Astrocyte of the cerebellum (primary cell): ENCODE measurements around the gene SPON1.

ENCODE experiments used
- DNase-seq: peaks from one replicate; pipeline ENCODE4 v3.0.0-alpha.2; 2011; ENCODE audit warnings: low read depth
- H3K4me3 ChIP-seq: 2 replicates; pipeline ENCODE4 v1.5.1; 2011; ENCODE audit warnings: mild to moderate bottlenecking, low read depth, low read length, moderate library complexity
- CTCF ChIP-seq: IDR thresholded peaks from 2 replicates; pipeline ENCODE4 v1.5.1; 2012; ENCODE audit warnings: low read length, low read depth, moderate library complexity, mild to moderate bottlenecking; ENCODE audit errors: missing control alignments
- in situ Hi-C: cut with HindIII; loops from 2 replicates; pipeline ENCODE4 v1.10.0; 2017; ENCODE audit warnings: low sequenced_read_pairs

Gene SPON1

DNA sequence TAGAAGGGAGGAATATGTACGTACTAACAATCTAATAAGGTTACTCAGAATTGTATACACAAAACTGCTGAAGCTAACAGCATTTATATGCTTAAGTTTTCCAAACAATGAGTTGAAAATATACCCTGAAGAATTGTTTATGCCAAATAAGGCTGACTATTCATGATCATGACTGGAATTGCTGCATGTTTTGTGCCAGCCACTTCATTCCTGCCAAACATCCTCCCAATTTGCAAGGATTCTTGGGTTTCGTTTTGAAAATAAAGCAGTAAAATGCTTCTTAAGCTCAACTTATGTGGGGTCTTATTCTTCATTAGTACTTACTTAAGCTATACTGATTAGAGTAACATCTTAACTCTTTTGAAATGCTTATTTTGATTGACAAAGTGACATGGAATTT lies 149.0 kb downstream of the SPON1 start:
- in situ Hi-C loops = no loop called here
- H3K4me3 ChIP-seq = no peak overlapping the region

DNA sequence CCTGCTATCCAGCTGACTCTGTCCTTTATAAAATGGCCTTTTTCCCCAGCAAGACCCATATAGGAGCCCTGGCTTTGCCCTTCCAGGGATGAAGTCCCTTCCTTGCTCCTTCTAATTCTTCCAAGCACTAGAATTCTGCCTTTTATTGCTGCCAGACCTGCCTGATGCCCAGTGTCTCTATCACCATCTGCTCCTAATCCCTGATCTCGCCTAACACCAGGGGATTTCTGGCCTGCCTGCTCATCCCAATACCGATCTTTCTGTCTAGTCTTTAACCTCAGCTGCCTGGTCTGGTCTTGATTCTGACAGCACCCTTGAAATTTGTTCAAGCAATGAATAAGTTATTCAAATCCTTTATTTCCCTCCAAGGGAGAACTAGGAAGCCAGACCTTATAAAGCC lies 150.2 kb downstream of the SPON1 start:
- no peak for DNase-seq
- no peak overlapping the region for H3K4me3 ChIP-seq
- in situ Hi-C loops = no loop called here
- no peak for TF ChIP-seq CTCF

More for the DNA sequence above, 149.0 kb downstream of the SPON1 start:
- no peak for TF ChIP-seq CTCF
- DNase-seq = no peak

- DNase-seq = no peak
- no peak for TF ChIP-seq CTCF
- in situ Hi-C loops = no loop called here
- H3K4me3 ChIP-seq = no peak overlapping the region
Observed at GRCh38 chr11:14114269-14114668, 151.7 kb downstream of the SPON1 start.

- no peak overlapping the region for H3K4me3 ChIP-seq
- TF ChIP-seq CTCF = no peak
- in situ Hi-C loops = no loop called here
- no peak for DNase-seq
Observed at GRCh38 chr11:14114786-14115185, 152.3 kb downstream of the SPON1 start.

- no peak for DNase-seq
- H3K4me3 ChIP-seq = no peak overlapping the region
- in situ Hi-C loops = no loop called here
- TF ChIP-seq CTCF = no peak
Observed at GRCh38 chr11:14117632-14118031, 155.1 kb downstream of the SPON1 start.

- TF ChIP-seq CTCF = no peak
- in situ Hi-C loops = no loop called here
- H3K4me3 ChIP-seq = no peak overlapping the region
- no peak for DNase-seq
Observed at GRCh38 chr11:14118072-14118471, 155.5 kb downstream of the SPON1 start.

DNA sequence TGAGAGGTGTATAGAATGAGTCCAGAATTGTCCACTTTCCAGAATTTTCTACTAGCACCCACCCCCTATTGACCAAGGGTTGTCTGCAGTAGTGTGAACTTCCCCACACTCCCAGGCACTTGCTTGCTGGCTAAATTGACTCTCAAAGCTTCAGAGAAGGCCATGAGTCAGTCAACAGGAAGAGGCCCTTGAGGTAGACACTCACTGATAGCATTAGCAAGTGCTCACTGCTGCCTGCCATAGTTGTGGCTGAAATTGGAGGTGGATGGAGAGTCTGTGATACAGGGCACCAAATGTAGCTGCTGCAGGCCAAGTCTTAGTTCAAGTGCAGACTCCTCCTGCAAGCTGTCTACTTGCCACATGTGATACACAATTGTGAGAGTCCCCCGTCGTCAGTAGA lies 156.8 kb downstream of the SPON1 start:
- no peak for DNase-seq
- H3K4me3 ChIP-seq = no peak overlapping the region
- in situ Hi-C loops = no loop called here
- no peak for TF ChIP-seq CTCF
